H1 (cell line): ENCODE data around the gene BRD2.

Experiments used
- BACH1 ChIP-seq: IDR thresholded peaks from 2 replicates; pipeline ENCODE4 v1.6.1; 2012; ENCODE audit warnings: low read length, improper control_type of control experiment
- CHD1 ChIP-seq: IDR thresholded peaks from 2 replicates; pipeline ENCODE4 v1.6.1; 2012; ENCODE audit warnings: low read depth, low read length, improper control_type of control experiment
- JUN ChIP-seq: IDR thresholded peaks from 2 replicates; pipeline ENCODE4 v1.6.1; 2011; ENCODE audit warnings: low read depth, mild to moderate bottlenecking, improper control_type of control experiment, low read length
- POLR2A ChIP-seq, 2 experiments: IDR thresholded peaks; 1 replicate in 1 of 2; 2 replicates in 1 of 2; pipeline ENCODE4 v1.6.1; 2011; ENCODE audit warnings: low read depth in 2 of 2, low read length in 2 of 2, mild to moderate bottlenecking in 2 of 2; ENCODE audit errors: control extremely low read depth in 1 of 2
- POLR2AphosphoS5 ChIP-seq: IDR thresholded peaks from 2 replicates; pipeline ENCODE4 v1.6.1; 2011; ENCODE audit warnings: low read depth, low read length
- RAD21 ChIP-seq, 2 experiments: IDR thresholded peaks in 1 of 2; conservative IDR thresholded peaks in 1 of 2; 2 replicates each; pipeline ENCODE4 v1.6.1; 2011; ENCODE audit warnings: low read depth in 2 of 2, low read length in 2 of 2, improper control_type of control experiment in 1 of 2, inconsistent platforms in 1 of 2, mild to moderate bottlenecking in 1 of 2, moderate library complexity in 1 of 2
- RBBP5 ChIP-seq: IDR thresholded peaks from 2 replicates; pipeline ENCODE4 v1.7.1; 2012; ENCODE audit warnings: low read depth, mild to moderate bottlenecking, inconsistent platforms, low read length, moderate library complexity, borderline replicate concordance
- SP2 ChIP-seq: IDR thresholded peaks from 2 replicates; pipeline ENCODE4 v1.6.1; 2012; ENCODE audit warnings: mild to moderate bottlenecking, low read length, inconsistent platforms
- TAF1 ChIP-seq: IDR thresholded peaks from 2 replicates; pipeline ENCODE4 v1.6.1; 2011; ENCODE audit warnings: mild to moderate bottlenecking, low read depth, low read length
- TF ChIP-seq, protein P1 (sequence below), 3 experiments: IDR thresholded peaks; 1 replicate in 2 of 3; 2 replicates in 1 of 3; pipeline versions ENCODE4 v1.5.1 to v1.6.1; 2011; ENCODE audit warnings: low read length in 3 of 3, mild to moderate bottlenecking in 3 of 3, inconsistent platforms in 2 of 3, low read depth in 1 of 3, moderate library complexity in 1 of 3; ENCODE audit not compliant: insufficient read depth in 1 of 3; ENCODE audit errors: control extremely low read depth in 1 of 3
- TF ChIP-seq, protein P2 (sequence below): IDR thresholded peaks from 2 replicates; pipeline ENCODE4 v1.6.1; 2012; ENCODE audit warnings: inconsistent platforms
- TF ChIP-seq, protein P3 (sequence below): IDR thresholded peaks from 2 replicates; pipeline ENCODE4 v1.6.1; 2011; ENCODE audit warnings: low read length, improper control_type of control experiment

DNA sequence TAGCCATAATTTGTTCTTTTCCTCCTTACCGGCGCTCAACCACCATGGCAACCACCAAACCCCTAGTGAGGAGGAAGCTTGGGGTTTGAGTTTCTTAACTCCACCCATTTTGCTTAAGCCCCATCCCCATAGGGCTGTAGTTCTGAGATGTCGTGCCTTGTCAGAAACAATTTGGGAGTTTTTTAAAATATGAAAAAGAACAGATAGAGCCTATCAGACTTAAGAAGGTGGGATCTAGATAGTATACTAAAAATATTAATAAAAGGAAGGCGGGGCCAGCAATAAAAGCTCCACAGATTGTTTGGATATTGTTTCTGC lies 5.6 kb downstream of the BRD2 start:
- TF ChIP-seq BACH1 (no peak), JUN (no peak), RAD21 (IDR thresholded peaks at IDR 0.05 in 1 of 2, conservative IDR thresholded peaks at IDR 0.05 in 1 of 2; ENCODE audit: low read depth in 2 of 2, low read length in 2 of 2) (no peak), POLR2AphosphoS5 (no peak), POLR2A (IDR thresholded peaks at IDR 0.05; ENCODE audit: control extremely low read depth in 1 of 2, low read depth in 2 of 2, low read length in 2 of 2) (no peak), TAF1 (no peak), SP2 (no peak), CHD1 (no peak), RBBP5 (no peak)
- TF ChIP-seq, protein P1, sequence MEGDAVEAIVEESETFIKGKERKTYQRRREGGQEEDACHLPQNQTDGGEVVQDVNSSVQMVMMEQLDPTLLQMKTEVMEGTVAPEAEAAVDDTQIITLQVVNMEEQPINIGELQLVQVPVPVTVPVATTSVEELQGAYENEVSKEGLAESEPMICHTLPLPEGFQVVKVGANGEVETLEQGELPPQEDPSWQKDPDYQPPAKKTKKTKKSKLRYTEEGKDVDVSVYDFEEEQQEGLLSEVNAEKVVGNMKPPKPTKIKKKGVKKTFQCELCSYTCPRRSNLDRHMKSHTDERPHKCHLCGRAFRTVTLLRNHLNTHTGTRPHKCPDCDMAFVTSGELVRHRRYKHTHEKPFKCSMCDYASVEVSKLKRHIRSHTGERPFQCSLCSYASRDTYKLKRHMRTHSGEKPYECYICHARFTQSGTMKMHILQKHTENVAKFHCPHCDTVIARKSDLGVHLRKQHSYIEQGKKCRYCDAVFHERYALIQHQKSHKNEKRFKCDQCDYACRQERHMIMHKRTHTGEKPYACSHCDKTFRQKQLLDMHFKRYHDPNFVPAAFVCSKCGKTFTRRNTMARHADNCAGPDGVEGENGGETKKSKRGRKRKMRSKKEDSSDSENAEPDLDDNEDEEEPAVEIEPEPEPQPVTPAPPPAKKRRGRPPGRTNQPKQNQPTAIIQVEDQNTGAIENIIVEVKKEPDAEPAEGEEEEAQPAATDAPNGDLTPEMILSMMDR (IDR thresholded peaks at IDR 0.05; ENCODE audit: control extremely low read depth in 1 of 3, insufficient read depth in 1 of 3, low read depth in 1 of 3, low read length in 3 of 3): no peak
- TF ChIP-seq, protein P2, sequence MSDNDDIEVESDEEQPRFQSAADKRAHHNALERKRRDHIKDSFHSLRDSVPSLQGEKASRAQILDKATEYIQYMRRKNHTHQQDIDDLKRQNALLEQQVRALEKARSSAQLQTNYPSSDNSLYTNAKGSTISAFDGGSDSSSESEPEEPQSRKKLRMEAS: no peak
- TF ChIP-seq, protein P3, sequence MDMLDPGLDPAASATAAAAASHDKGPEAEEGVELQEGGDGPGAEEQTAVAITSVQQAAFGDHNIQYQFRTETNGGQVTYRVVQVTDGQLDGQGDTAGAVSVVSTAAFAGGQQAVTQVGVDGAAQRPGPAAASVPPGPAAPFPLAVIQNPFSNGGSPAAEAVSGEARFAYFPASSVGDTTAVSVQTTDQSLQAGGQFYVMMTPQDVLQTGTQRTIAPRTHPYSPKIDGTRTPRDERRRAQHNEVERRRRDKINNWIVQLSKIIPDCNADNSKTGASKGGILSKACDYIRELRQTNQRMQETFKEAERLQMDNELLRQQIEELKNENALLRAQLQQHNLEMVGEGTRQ: no peak
